Measurements from ENCODE around the gene GCK. TPM values are rescaled to one million over a fixed set of nuclear protein-coding genes. Genes with fewer than 3 reads are reported as not detected.

Gene GCK
- total RNA-seq, 3 donors from 2014 or later (not counting 1 experiment from before 2014, with no cell fraction given), result not detected

DNA sequence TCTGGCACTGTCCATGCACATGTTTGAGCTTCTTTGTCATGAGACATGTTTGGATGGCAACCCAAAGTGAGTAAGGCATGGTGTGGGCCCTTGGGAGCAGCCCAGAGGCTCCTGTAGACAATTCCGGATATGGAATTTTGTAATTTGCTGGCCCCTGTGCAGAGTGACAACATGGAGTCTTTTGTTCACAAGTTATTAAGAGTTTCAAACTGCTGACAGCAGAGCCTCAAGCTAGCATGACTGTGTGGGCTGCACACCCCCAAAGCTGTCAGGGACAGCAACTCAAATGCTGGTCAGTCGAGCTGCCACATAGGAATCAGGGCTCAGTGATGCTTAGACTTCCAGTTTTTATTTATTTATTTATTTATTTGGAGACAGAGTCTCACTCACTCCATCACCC lies 41.1 kb downstream of the GCK start:
- intact Hi-C loops (cut with micrococcal nuclease), result no loop called here

DNA sequence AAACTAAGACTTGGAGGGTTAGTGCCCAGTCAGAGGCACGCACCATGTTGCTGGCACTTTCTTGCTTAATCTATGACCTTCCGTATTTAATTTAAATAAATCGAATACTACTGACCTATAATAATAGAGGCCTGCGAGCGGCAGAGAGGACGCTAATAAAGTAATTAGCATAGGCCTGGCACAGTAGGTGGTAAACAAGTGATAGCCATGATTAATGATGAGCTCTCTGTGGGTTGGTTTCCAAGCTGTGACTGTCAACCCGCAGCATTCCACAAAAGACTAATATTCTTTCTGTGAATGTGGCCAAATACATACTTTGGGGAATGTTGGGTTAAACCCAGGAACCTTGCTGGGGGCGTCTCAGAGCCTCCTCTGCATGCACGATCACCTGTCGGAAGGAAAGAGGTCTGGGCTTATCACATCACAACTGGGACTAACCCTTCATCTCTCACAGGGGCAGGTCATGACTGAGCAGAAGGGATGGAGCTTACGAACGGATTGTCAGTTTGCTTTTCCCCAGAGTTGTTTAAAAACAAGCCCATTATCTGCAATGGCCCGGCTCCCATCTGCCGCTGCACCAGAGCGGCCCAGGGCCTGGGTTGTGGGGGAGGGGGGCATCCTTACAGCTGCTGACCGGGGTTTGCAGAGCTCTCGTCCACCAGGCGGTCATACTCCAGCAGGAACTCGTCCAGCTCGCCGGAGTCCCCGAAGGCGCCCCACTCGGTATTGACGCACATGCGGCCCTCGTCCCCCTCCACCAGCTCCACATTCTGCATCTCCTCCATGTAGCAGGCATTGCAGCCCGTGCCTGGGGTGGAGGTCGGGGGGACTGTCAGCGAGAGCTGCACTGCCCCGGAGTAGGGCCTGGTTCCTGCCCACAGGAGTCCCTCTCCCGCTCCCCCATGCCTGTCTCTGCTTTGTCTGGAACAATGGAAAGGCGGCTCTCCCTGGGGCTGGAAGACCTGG lies 41.9 kb downstream of the GCK start:
- TF ChIP-seq, protein P1, sequence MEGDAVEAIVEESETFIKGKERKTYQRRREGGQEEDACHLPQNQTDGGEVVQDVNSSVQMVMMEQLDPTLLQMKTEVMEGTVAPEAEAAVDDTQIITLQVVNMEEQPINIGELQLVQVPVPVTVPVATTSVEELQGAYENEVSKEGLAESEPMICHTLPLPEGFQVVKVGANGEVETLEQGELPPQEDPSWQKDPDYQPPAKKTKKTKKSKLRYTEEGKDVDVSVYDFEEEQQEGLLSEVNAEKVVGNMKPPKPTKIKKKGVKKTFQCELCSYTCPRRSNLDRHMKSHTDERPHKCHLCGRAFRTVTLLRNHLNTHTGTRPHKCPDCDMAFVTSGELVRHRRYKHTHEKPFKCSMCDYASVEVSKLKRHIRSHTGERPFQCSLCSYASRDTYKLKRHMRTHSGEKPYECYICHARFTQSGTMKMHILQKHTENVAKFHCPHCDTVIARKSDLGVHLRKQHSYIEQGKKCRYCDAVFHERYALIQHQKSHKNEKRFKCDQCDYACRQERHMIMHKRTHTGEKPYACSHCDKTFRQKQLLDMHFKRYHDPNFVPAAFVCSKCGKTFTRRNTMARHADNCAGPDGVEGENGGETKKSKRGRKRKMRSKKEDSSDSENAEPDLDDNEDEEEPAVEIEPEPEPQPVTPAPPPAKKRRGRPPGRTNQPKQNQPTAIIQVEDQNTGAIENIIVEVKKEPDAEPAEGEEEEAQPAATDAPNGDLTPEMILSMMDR (IDR thresholded peaks at IDR 0.05), result no peak
- H3K9me3 Mint-ChIP-seq, result no peaks in the 10 kb centered on the region
- no peak overlapping the region for H3K27ac ChIP-seq (ENCODE audit: low read length)
- 83% methylated on average over 33 of the region's 33 CpGs for WGBS (ENCODE audit: insufficient coverage)
- no peaks in the 10 kb centered on the region for H3K9me3 ChIP-seq (ENCODE audit: control insufficient read depth, insufficient read depth, low read length)
- H3K4me3 Mint-ChIP-seq, result peak overlapping the region; percentile 61
- no peak for DNase-seq
- H3K27me3 ChIP-seq (ENCODE audit: control insufficient read depth, insufficient read depth, low read length), result peaks cover 11% of the 10 kb centered on the region
- intact Hi-C loops (cut with micrococcal nuclease), result no loop called here
- no peaks in the 10 kb centered on the region for H3K36me3 Mint-ChIP-seq
- peaks cover 18% of the 10 kb centered on the region for H3K4me1 ChIP-seq (ENCODE audit: control insufficient read depth, insufficient read depth, low read length)
- peaks cover 0 to 6% of the 10 kb centered on the region in 2 donors for H3K4me1 Mint-ChIP-seq
- H3K36me3 ChIP-seq (ENCODE audit: control insufficient read depth, insufficient read depth, low read length), result no peaks in the 10 kb centered on the region
- H3K27me3 Mint-ChIP-seq (ENCODE audit: low read depth in 2 of 2), result peaks cover 0 to 6% of the 10 kb centered on the region in 2 donors
- H3K27ac Mint-ChIP-seq, result no peak overlapping the region
- ATAC-seq, result no peak
- no peak overlapping the region for H3K4me3 ChIP-seq (ENCODE audit: low read length)

More for the DNA sequence above, 41.1 kb downstream of the GCK start:
- Histone ChIP-seq H3K27me3 (ENCODE audit: control insufficient read depth, insufficient read depth, low read length) (peaks cover 11% of the 10 kb centered on the region), H3K27ac (ENCODE audit: low read length) (no peak overlapping the region), H3K4me1 (ENCODE audit: control insufficient read depth, insufficient read depth, low read length) (peaks cover 18% of the 10 kb centered on the region), H3K9me3 (ENCODE audit: control insufficient read depth, insufficient read depth, low read length) (no peaks in the 10 kb centered on the region), H3K4me3 (ENCODE audit: low read length) (no peak overlapping the region), H3K36me3 (ENCODE audit: control insufficient read depth, insufficient read depth, low read length) (no peaks in the 10 kb centered on the region)
- H3K4me1 Mint-ChIP-seq, result peaks cover 0 to 6% of the 10 kb centered on the region in 2 donors
- no peaks in the 10 kb centered on the region for H3K36me3 Mint-ChIP-seq
- no peaks in the 10 kb centered on the region for H3K9me3 Mint-ChIP-seq
- TF ChIP-seq, protein P1 (IDR thresholded peaks at IDR 0.05), result no peak
- 90% methylated on average over 2 of the region's 2 CpGs for WGBS (ENCODE audit: insufficient coverage)
- peaks cover 0 to 6% of the 10 kb centered on the region in 2 donors for H3K27me3 Mint-ChIP-seq (ENCODE audit: low read depth in 2 of 2)
- H3K4me3 Mint-ChIP-seq, result no peak overlapping the region
- no peak for ATAC-seq
- DNase-seq, result no peak
- H3K27ac Mint-ChIP-seq, result no peak overlapping the region

DNA sequence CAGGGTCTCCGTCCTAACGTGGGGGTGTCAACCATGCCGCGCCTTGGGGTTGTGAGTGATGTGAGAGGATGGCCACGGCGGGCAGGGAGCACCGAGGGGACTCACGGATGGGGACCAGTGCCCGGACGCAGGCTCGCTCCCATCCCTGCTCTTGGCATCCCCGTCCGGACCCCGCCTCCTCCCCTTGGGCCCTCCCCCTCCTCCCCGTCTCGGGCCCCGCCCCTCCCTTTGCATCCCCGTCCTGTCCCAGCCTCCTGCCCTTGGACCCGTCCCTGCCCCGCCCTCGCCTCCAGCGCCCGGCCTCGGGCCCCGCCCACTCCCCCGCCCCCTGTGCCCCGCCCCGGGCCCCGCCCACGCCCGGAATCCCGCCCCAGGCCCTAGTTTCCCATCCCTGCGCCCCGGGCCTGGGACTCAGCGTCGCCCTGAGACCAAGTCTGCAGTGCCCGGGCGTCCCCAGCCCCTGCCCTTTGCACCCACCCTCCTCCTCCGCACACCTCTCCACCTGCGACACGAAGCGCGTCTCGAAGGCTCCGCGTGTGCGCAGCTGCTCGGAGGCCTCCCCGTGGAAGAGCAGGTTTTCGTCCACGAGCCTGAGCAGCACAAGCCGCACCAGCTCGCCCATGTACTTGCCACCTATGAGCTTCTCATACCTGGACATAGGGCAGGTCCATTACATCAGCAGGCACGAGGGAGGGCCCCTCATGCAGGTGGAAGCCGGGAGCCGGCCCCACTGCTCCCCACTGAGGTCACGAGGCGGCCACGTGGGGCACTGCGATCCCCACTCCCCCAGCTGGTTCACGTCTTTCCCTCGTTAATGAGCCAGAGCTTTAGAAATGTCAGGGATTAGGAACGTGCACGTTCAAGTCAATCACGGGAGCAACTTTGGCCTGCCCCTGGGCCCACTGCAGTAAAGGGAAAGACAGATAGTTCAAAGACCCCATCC lies 43.0 kb downstream of the GCK start:
- Mint-ChIP-seq H3K27me3 (ENCODE audit: low read depth in 2 of 2) (peaks cover 0 to 6% of the 10 kb centered on the region in 2 donors), H3K9me3 (no peaks in the 10 kb centered on the region), H3K27ac (no peak overlapping the region), H3K36me3 (no peaks in the 10 kb centered on the region), H3K4me1 (peaks cover 0 to 6% of the 10 kb centered on the region in 2 donors), H3K4me3 (peak overlapping the region; percentile 65)
- H3K36me3 ChIP-seq (ENCODE audit: control insufficient read depth, insufficient read depth, low read length), result no peaks in the 10 kb centered on the region
- no peak overlapping the region for H3K27ac ChIP-seq (ENCODE audit: low read length)
- H3K4me3 ChIP-seq (ENCODE audit: low read length), result peak overlapping the region; percentile 36
- peaks cover 18% of the 10 kb centered on the region for H3K4me1 ChIP-seq (ENCODE audit: control insufficient read depth, insufficient read depth, low read length)
- TF ChIP-seq, protein P1 (IDR thresholded peaks at IDR 0.05), result no peak
- H3K27me3 ChIP-seq (ENCODE audit: control insufficient read depth, insufficient read depth, low read length), result peaks cover 11% of the 10 kb centered on the region
- peak; percentile 63 to 72 (median 69) for ATAC-seq
- 21% methylated on average over 62 of the region's 65 CpGs for WGBS (ENCODE audit: insufficient coverage)
- peak in 1 of 2 donors; percentile 73 for DNase-seq
- no peaks in the 10 kb centered on the region for H3K9me3 ChIP-seq (ENCODE audit: control insufficient read depth, insufficient read depth, low read length)
- intact Hi-C loops (cut with micrococcal nuclease), result no loop called here
